OCI-LY3 (cell line): ENCODE results near the gene ADCY6.

ENCODE experiments used
- EZH2phosphoT487 ChIP-seq: fragments of 200-600 bp; shearing (Covaris generic); IDR thresholded peaks from 2 replicates; pipeline ENCODE4 v1.6.1; 2018; ENCODE audit warnings: antibody characterized with exemption, mixed run types, low read depth
- TF ChIP-seq, protein P1 (sequence below): fragments of 200-600, 300-600 bp; sonication (generic); IDR thresholded peaks from 2 replicates; pipeline ENCODE4 v1.5.1; 2014; ENCODE audit warnings: antibody characterized with exemption, low read length, low read depth

GRCh38 chr12:48828841-48829575, 40.1 kb upstream of the ADCY6 start:
- TF ChIP-seq, protein P1, sequence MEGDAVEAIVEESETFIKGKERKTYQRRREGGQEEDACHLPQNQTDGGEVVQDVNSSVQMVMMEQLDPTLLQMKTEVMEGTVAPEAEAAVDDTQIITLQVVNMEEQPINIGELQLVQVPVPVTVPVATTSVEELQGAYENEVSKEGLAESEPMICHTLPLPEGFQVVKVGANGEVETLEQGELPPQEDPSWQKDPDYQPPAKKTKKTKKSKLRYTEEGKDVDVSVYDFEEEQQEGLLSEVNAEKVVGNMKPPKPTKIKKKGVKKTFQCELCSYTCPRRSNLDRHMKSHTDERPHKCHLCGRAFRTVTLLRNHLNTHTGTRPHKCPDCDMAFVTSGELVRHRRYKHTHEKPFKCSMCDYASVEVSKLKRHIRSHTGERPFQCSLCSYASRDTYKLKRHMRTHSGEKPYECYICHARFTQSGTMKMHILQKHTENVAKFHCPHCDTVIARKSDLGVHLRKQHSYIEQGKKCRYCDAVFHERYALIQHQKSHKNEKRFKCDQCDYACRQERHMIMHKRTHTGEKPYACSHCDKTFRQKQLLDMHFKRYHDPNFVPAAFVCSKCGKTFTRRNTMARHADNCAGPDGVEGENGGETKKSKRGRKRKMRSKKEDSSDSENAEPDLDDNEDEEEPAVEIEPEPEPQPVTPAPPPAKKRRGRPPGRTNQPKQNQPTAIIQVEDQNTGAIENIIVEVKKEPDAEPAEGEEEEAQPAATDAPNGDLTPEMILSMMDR, result no peak
- TF ChIP-seq EZH2phosphoT487, result no peak
